Measurements from ENCODE around the gene ANKRD37.

- TF ChIP-seq TEAD2 (tag; IDR thresholded peaks at IDR 0.05) (no peak), PCBP1 (IDR thresholded peaks at IDR 0.05; ENCODE audit: low read depth, low read length, poor library complexity, severe bottlenecking) (no peak), STAT6 (CRISPR knock-in tag; IDR thresholded peaks at IDR 0.05) (no peak), THAP7 (CRISPR knock-in tag; IDR thresholded peaks at IDR 0.05) (no peak)
Observed at GRCh38 chr4:185390941-185391340, 5.7 kb upstream of the ANKRD37 start.

Measured in K562 (cell line).